ENCODE measurements around the gene CCDC167.
"Not testable (repeated sequence)": the region's sequence is repeated elsewhere in the genome, so short reads cannot be mapped to it uniquely, and the experiment has no call there.

The CCDC167 gene

DNA sequence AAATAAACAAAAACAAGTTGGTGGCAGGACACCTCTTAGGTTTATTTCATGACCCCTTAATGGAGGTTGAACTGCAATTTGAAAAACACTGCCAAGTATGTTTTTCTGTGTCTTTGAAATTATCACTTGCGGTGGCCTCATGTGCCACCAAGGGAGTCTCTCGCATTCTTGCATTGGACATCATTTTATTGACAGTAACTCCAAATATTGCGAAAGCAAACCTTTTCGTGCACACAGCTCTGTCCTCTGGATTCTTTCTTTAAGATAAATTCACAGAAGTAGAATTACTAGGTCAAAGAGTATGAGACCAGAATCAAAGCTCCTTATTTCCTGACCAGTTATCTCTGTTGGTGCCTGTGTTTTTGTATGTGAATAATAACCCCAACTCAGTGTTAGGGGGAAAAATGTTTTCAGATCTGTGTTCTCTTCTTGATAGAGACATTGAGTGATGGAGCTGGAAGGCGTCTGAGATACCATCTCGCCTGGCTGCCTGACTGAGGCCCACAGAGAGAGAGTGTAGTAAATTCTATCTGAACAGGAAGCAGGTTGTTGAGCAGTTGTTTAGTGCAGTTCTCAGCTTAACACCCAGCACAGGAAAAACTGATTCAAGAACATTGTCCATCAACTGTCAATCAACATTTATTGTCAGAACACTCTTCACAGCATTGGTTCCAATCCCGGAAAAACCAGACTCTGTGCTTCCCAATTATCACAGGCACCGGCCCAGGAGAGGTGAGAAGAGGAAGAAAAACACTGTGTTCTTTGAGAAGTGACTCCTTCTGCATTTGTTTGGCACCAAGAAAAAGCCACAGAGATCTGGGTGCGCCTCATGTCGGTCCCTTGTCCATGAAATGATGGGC, 2.2 kb upstream of the CCDC167 start:
- Histone ChIP-seq H3K9ac (ENCODE audit: insufficient read length, low read depth) (no peak overlapping the region), H3K4me3 (ENCODE audit: insufficient read length, low read depth) (no peak overlapping the region), H3K36me3 (ENCODE audit: insufficient read depth, insufficient read length, low read length) (no peaks in the 10 kb centered on the region), H3K4me1 (ENCODE audit: insufficient read depth, insufficient read length) (no peaks in the 10 kb centered on the region), H3K9me3 (ENCODE audit: insufficient read depth, low read length) (peaks cover 7% of the 10 kb centered on the region; the same call in 1 of the 2 replicates), H3K27me3 (ENCODE audit: insufficient read depth, insufficient read length) (no peaks in the 10 kb centered on the region)
- TF ChIP-seq ZNF274 (IDR thresholded peaks at IDR 0.05; ENCODE audit: low read depth, low read length) (no peak), YY1 (IDR thresholded peaks at IDR 0.05; ENCODE audit: insufficient read depth, insufficient read length) (no peak), SUZ12 (IDR thresholded peaks at IDR 0.05; ENCODE audit: extremely low read depth, insufficient read depth, insufficient read length) (no peak)
- DNase-seq (ENCODE audit: low read depth, low spot score), result no peak

DNA sequence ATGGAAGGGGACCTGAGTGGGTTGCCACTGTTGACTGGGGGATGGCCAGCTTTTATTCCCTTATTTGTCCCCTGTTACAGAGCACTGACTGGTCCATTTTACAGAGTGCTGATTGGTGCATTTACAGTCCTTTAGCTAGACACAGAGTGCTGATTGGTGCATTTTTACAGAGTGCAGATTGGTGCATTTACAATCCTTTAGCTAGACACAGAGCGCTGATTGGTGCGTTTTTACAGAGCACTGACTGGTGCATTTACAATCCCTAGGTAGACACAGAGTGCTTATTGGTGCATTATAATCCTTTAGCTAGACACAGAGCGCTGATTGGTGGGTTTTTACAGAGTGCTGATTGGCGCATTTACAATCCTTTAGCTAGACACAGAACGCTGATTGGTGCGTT, 1.2 kb upstream of the CCDC167 start:
- not testable (repeated sequence) for H3K36me3 ChIP-seq (ENCODE audit: insufficient read depth, insufficient read length, low read length); H3K9me3 ChIP-seq (ENCODE audit: insufficient read depth, low read length); H3K27me3 ChIP-seq (ENCODE audit: insufficient read depth, insufficient read length); DNase-seq (ENCODE audit: low read depth, low spot score); H3K4me1 ChIP-seq (ENCODE audit: insufficient read depth, insufficient read length); H3K9ac ChIP-seq (ENCODE audit: insufficient read length, low read depth); H3K4me3 ChIP-seq (ENCODE audit: insufficient read length, low read depth)

DNA sequence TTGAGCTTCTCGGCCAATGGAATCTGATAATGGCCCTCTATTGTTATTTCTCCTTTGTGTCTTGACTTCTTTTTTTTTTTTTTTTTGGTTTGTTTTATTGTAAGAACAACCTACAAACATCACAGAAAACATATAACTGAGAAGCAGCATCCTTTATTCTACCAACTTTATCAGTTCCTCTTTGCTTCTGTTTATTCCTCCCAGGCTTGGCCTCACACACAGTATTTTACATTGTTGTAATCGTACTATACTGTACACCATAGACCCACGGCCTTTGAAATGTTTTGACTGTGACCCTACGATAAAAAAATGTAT, 558 bp upstream of the CCDC167 start:
- Histone ChIP-seq H3K4me1 (ENCODE audit: insufficient read depth, insufficient read length) (no peaks in the 10 kb centered on the region), H3K9ac (ENCODE audit: insufficient read length, low read depth) (no peak overlapping the region), H3K9me3 (ENCODE audit: insufficient read depth, low read length) (peaks cover 7% of the 10 kb centered on the region; the same call in 1 of the 2 replicates), H3K27me3 (ENCODE audit: insufficient read depth, insufficient read length) (no peaks in the 10 kb centered on the region), H3K4me3 (ENCODE audit: insufficient read length, low read depth) (peak overlapping the region; percentile 67), H3K36me3 (ENCODE audit: insufficient read depth, insufficient read length, low read length) (no peaks in the 10 kb centered on the region)
- TF ChIP-seq SUZ12 (IDR thresholded peaks at IDR 0.05; ENCODE audit: extremely low read depth, insufficient read depth, insufficient read length) (no peak), YY1 (IDR thresholded peaks at IDR 0.05; ENCODE audit: insufficient read depth, insufficient read length) (no peak), ZNF274 (IDR thresholded peaks at IDR 0.05; ENCODE audit: low read depth, low read length) (no peak)
- no peak for DNase-seq (ENCODE audit: low read depth, low spot score)

DNA sequence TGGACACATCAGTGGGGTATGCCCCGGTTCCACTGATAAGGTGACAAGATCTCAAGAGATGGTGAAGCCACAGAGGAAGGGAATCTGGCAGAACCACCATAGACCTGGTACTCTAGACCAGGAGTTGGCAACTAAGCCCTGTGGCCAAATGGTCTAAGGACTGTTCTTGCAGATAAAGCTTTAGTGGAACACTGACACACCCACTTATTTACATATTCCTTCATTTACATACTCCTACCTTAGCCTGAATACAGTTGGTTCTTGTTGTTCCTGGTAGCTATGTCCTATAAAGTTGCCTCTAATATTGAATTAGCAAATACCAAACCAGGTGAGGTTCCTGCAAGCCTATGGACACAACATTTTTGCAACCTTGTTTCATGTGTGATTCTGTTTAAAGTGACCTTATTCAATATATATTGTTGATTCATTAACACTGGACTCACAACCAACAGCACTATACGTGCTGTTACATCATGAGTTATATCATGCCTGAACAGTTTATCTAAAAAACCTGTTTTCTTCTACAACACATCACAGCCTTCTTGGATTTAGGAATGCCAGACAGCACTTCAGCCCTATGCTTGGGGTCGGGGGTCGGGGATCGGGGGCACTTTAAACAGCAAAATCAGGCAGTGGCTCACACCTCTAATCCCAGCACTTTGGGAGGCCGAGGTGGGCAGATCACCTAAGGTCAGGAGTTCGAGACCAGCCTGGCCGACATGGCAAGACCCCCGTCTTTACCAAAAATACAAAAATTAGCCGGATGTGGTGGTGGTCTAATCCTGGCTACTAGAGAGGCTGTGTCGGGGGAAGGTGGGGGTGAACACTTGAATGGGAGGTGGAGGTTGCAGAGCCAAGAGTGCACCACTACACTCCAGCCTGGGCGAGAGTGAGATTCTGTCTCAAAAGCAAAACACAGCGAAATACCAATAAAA, 2.5 kb downstream of the CCDC167 start:
- DNase-seq (ENCODE audit: low read depth, low spot score), result no peak
- Histone ChIP-seq H3K4me3 (ENCODE audit: insufficient read length, low read depth) (no peak overlapping the region), H3K9me3 (ENCODE audit: insufficient read depth, low read length) (peaks cover 7% of the 10 kb centered on the region; the same call in 1 of the 2 replicates), H3K9ac (ENCODE audit: insufficient read length, low read depth) (no peak overlapping the region), H3K4me1 (ENCODE audit: insufficient read depth, insufficient read length) (no peaks in the 10 kb centered on the region), H3K36me3 (ENCODE audit: insufficient read depth, insufficient read length, low read length) (no peaks in the 10 kb centered on the region), H3K27me3 (ENCODE audit: insufficient read depth, insufficient read length) (no peaks in the 10 kb centered on the region)
- TF ChIP-seq SUZ12 (IDR thresholded peaks at IDR 0.05; ENCODE audit: extremely low read depth, insufficient read depth, insufficient read length), result no peak
- no peak for TF ChIP-seq ZNF274 (IDR thresholded peaks at IDR 0.05; ENCODE audit: low read depth, low read length)
- TF ChIP-seq YY1 (IDR thresholded peaks at IDR 0.05; ENCODE audit: insufficient read depth, insufficient read length), result no peak

DNA sequence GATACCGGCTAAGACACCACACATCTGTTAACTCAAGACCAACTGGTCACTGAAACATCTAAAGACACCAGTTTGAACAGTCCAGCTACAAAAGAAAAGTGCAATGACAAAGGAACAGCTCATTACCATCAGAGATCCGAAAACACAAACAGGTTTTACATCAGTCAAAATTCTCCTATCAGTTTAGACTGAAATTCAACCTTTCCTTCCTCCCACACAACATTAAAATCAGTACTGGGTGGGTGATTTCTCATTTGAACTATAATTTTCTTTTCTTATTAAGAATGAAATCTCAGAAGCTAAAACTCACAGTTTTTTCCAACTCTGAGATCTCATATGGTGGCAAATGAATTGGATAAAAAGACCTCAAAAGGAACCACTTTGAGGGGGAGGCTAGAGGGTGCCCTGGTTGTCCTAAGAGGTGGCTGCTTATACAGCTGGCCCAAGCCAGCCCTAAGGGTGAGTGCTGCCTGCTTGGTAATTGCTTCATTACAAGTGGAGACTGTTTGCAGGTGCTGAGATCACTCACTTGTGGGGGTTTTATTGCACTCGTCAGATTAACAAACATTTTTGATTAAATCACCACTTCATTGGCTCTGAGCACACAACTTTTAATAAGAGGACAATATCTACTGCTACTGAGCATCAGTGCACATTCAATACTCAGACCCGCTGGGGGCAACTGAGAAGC, 4.3 kb downstream of the CCDC167 start:
- Histone ChIP-seq H3K4me1 (ENCODE audit: insufficient read depth, insufficient read length) (peaks cover 8% of the 10 kb centered on the region), H3K9me3 (ENCODE audit: insufficient read depth, low read length) (no peaks in the 10 kb centered on the region), H3K27me3 (ENCODE audit: insufficient read depth, insufficient read length) (no peaks in the 10 kb centered on the region), H3K36me3 (ENCODE audit: insufficient read depth, insufficient read length, low read length) (no peaks in the 10 kb centered on the region), H3K4me3 (ENCODE audit: insufficient read length, low read depth) (no peak overlapping the region), H3K9ac (ENCODE audit: insufficient read length, low read depth) (no peak overlapping the region)
- TF ChIP-seq YY1 (IDR thresholded peaks at IDR 0.05; ENCODE audit: insufficient read depth, insufficient read length), result no peak
- TF ChIP-seq SUZ12 (IDR thresholded peaks at IDR 0.05; ENCODE audit: extremely low read depth, insufficient read depth, insufficient read length), result no peak
- DNase-seq (ENCODE audit: low read depth, low spot score), result no peak

DNA sequence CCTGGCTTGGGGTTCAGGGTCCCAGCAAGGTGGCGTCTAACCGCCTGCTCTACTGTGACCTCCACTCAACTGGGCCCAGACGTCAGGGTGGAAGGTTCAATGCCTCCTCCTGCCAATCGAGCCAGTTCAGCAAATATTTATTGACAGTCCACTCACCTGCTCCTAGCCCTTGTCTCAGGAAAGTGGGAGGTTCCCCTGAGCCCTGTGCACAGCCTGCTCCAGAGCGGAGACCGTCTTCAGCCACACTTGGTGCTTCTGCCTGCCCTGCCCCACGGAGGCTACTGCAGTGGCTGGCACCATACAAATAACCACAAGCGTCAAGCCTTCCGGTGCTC, 6.1 kb downstream of the CCDC167 start:
- TF ChIP-seq ZNF274 (IDR thresholded peaks at IDR 0.05; ENCODE audit: low read depth, low read length) (no peak), YY1 (IDR thresholded peaks at IDR 0.05; ENCODE audit: insufficient read depth, insufficient read length) (no peak), SUZ12 (IDR thresholded peaks at IDR 0.05; ENCODE audit: extremely low read depth, insufficient read depth, insufficient read length) (no peak)
- H3K9me3 ChIP-seq (ENCODE audit: insufficient read depth, low read length), result no peaks in the 10 kb centered on the region
- no peak overlapping the region for H3K4me3 ChIP-seq (ENCODE audit: insufficient read length, low read depth)
- no peak for DNase-seq (ENCODE audit: low read depth, low spot score)
- H3K4me1 ChIP-seq (ENCODE audit: insufficient read depth, insufficient read length), result peaks cover 13% of the 10 kb centered on the region
- no peaks in the 10 kb centered on the region for H3K27me3 ChIP-seq (ENCODE audit: insufficient read depth, insufficient read length)
- H3K36me3 ChIP-seq (ENCODE audit: insufficient read depth, insufficient read length, low read length), result no peaks in the 10 kb centered on the region
- H3K9ac ChIP-seq (ENCODE audit: insufficient read length, low read depth), result no peak overlapping the region

Data from NT2/D1 (cell line).